Caco-2 (cell line): ENCODE data around the gene HPS4. TPM values are rescaled to one million over a fixed set of nuclear protein-coding genes. Genes with fewer than 3 reads are reported as not detected.
"Not testable (repeated sequence)": the region's sequence is repeated elsewhere in the genome, so short reads cannot be mapped to it uniquely, and the experiment has no call there.

Source experiments
- BruUV-seq: library from RNA; stranded (reverse); fragments of 400-500 nt; replicated peaks from 2 replicates; lab custom pipeline; 2021; lab: Mats Ljungman, UMichigan
- CTCF ChIA-PET: fragments of 300-600 bp; sonication (Branson Sonifier 250); formaldehyde crosslinking; loops from one replicate; lab custom pipeline; 2022; ENCODE audit warnings: antibody characterized with exemption; lab: Charles Lee
- POLR2A ChIA-PET: fragments of 300-600 bp; sonication (Branson Sonifier 250); formaldehyde crosslinking; loops from one replicate; lab custom pipeline; 2022; ENCODE audit warnings: antibody characterized with exemption; lab: Charles Lee
- DNase-seq, 2 experiments: peaks; one replicate each; pipeline versions ENCODE4 v3.0.0 to v3.0.0-alpha.2; 2020 to 2022
- H3K27me3 ChIP-seq: replicated peaks from 2 replicates; pipeline ENCODE4 v1.6.0; 2011; ENCODE audit warnings: low read length; ENCODE audit not compliant: control insufficient read depth, insufficient read depth
- H3K36me3 ChIP-seq: 2 replicates; pipeline ENCODE4 v1.5.1; 2011; ENCODE audit warnings: low read length; ENCODE audit not compliant: control insufficient read depth, insufficient read depth
- H3K4me1 ChIP-seq: fragments of 250-450 bp; sonication (Bioruptor Pico); 2 replicates; pipeline ENCODE4 v1.5.1; 2020; ENCODE audit warnings: mild to moderate bottlenecking
- H3K4me3 ChIP-seq: 2 replicates; pipeline ENCODE4 v1.5.1; 2011; ENCODE audit warnings: low read depth, mild to moderate bottlenecking, control low read depth, low read length
- H3K9me3 ChIP-seq: fragments of 250-450 bp; sonication (Bioruptor Pico); 2 replicates; pipeline ENCODE4 v1.5.1; 2020; ENCODE audit warnings: mild to moderate bottlenecking, moderate library complexity
- H3K27ac Mint-ChIP-seq: one replicate; pipeline ENCODE4 v1.8.0; 2022; ENCODE audit warnings: mixed read lengths; ENCODE audit not compliant: unreplicated experiment
- H3K27me3 Mint-ChIP-seq: one replicate; pipeline ENCODE4 v1.8.0; 2022; ENCODE audit warnings: mixed read lengths; ENCODE audit not compliant: insufficient read depth, unreplicated experiment
- H3K36me3 Mint-ChIP-seq: one replicate; pipeline ENCODE4 v1.8.0; 2022; ENCODE audit warnings: mild to moderate bottlenecking, mixed read lengths; ENCODE audit not compliant: insufficient read depth, unreplicated experiment
- H3K4me1 Mint-ChIP-seq: one replicate; pipeline ENCODE4 v1.8.0; 2022; ENCODE audit warnings: low read depth, mixed read lengths; ENCODE audit not compliant: unreplicated experiment
- H3K4me3 Mint-ChIP-seq: one replicate; pipeline ENCODE4 v1.8.0; 2022; ENCODE audit warnings: mild to moderate bottlenecking, moderate library complexity, mixed read lengths; ENCODE audit not compliant: unreplicated experiment
- H3K9me3 Mint-ChIP-seq: one replicate; pipeline ENCODE4 v1.8.0; 2022; ENCODE audit warnings: mixed read lengths; ENCODE audit not compliant: unreplicated experiment
- intact Hi-C: fragments of 100-400 bp; cut with micrococcal nuclease; formaldehyde crosslinking; loops from one replicate; pipeline ENCODE4 v1.10.0; 2022; ENCODE audit not compliant: unreplicated experiment
- total RNA-seq: library from RNA; stranded (reverse); gene quantifications from 2 replicates; pipeline ENCODE4 v1.2.3, GENCODE V29; 2022
- TF ChIP-seq, protein P1 (sequence below), 2 experiments: fragments of 200-600 bp in 1 of 2; IDR thresholded peaks; 1 replicate in 1 of 2; 2 replicates in 1 of 2; pipeline versions ENCODE4 v1.5.1 to v1.8.0; 2011 to 2022; ENCODE audit warnings: antibody characterized with exemption in 1 of 2, control low read depth in 1 of 2, inconsistent platforms in 1 of 2, low read depth in 1 of 2, low read length in 1 of 2, mild to moderate bottlenecking in 1 of 2, moderate library complexity in 1 of 2; ENCODE audit not compliant: insufficient read depth in 1 of 2, severe bottlenecking in 1 of 2, unreplicated experiment in 1 of 2

The HPS4 gene
- total RNA-seq, 1 experiment from 2014 or later = 35.1 TPM

DNA sequence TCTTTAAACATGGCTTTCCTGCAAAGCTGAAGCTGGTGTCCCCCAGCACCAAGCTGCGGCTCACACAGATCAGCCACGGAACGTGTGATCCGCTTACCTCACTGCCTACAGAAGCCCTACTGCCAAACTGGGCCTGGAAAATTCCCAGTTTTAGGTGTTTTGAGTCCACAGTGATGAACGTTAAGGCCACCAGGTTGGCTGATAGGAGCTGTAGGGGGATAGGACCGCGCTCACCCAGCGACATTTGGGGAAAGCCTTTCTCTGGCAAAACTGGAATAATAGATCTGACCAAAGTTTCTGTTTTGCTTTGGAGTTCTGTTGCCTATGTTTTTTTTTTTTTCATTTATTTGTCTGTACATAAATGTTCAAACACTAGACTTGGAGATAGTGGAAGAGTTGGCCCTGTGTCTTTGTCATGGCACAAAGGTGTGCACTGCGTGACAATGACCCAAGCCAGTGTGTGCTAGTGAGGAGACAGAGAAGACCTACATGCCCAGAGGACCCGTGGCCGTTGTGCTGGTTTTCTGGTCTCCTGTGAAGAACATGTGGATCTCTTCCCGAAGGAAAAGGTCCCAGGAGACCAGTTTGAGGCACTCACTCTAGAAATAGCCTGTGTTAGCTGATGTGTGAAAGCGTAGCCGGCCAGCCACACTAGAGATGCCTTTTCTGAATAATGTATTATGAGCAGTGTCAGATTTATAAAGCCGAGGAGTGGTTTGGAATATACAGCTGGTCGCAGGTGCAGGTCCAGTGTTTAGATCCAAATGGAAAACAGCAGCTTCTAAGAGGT lies 39.5 kb downstream of the HPS4 start:
- Histone ChIP-seq H3K9me3 (no peaks in the 10 kb centered on the region), H3K36me3 (no peaks in the 10 kb centered on the region), H3K27me3 (no peaks in the 10 kb centered on the region), H3K4me3 (no peak overlapping the region), H3K4me1 (no peaks in the 10 kb centered on the region)
- no peak for DNase-seq
- intact Hi-C loops = no loop called here
- no peaks in the 10 kb centered on the region for H3K27me3 Mint-ChIP-seq
- H3K4me1 Mint-ChIP-seq = no peaks in the 10 kb centered on the region
- CTCF ChIA-PET = no interaction called here
- no TSS peak for BruUV-seq
- H3K27ac Mint-ChIP-seq = no peak overlapping the region
- no peaks in the 10 kb centered on the region for H3K9me3 Mint-ChIP-seq
- TF ChIP-seq, protein P1, sequence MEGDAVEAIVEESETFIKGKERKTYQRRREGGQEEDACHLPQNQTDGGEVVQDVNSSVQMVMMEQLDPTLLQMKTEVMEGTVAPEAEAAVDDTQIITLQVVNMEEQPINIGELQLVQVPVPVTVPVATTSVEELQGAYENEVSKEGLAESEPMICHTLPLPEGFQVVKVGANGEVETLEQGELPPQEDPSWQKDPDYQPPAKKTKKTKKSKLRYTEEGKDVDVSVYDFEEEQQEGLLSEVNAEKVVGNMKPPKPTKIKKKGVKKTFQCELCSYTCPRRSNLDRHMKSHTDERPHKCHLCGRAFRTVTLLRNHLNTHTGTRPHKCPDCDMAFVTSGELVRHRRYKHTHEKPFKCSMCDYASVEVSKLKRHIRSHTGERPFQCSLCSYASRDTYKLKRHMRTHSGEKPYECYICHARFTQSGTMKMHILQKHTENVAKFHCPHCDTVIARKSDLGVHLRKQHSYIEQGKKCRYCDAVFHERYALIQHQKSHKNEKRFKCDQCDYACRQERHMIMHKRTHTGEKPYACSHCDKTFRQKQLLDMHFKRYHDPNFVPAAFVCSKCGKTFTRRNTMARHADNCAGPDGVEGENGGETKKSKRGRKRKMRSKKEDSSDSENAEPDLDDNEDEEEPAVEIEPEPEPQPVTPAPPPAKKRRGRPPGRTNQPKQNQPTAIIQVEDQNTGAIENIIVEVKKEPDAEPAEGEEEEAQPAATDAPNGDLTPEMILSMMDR (IDR thresholded peaks at IDR 0.05; ENCODE audit: insufficient read depth in 1 of 2, low read depth in 1 of 2, low read length in 1 of 2, severe bottlenecking in 1 of 2, unreplicated experiment in 1 of 2) = no peak
- POLR2A ChIA-PET = no interaction called here
- H3K4me3 Mint-ChIP-seq = no peak overlapping the region
- no peaks in the 10 kb centered on the region for H3K36me3 Mint-ChIP-seq

DNA sequence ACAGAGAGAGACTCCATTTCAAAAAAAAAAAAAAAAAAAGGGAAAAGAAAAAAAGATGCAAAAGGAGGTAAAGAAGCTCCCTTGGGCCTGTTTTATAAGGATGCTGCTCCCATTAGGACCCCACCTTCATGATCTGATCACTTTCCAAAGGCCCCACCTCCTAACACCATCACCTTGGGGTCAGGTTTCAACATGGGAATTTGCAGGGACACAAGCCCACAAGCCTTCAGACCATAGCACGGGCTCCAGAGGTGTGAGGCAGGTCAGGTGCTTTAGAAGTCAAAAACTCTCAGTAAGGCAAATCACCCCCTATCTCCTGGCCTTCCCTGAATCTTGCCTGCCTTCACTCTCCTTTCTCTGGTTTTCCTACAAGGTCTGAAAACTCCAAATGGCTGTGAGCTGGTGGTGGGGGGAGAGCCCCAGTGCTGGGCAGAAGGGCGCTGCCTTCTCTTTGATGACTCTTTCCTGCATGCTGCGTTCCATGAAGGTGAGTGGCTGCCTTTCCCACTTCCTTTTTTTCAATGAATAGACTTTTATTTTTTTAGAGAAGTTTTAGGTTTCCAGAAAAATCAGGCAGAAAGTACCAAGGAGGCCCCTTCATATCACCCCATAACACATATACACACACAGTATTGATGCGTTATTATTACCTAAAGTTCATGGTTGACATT lies 41.4 kb downstream of the HPS4 start:
- no peak for DNase-seq
- Mint-ChIP-seq H3K27me3 (no peaks in the 10 kb centered on the region), H3K4me1 (no peaks in the 10 kb centered on the region), H3K4me3 (no peak overlapping the region), H3K9me3 (no peaks in the 10 kb centered on the region), H3K36me3 (no peaks in the 10 kb centered on the region), H3K27ac (no peak overlapping the region)
- TF ChIP-seq, protein P1 (IDR thresholded peaks at IDR 0.05; ENCODE audit: insufficient read depth in 1 of 2, low read depth in 1 of 2, low read length in 1 of 2, severe bottlenecking in 1 of 2, unreplicated experiment in 1 of 2) = no peak
- Histone ChIP-seq H3K27me3 (no peaks in the 10 kb centered on the region), H3K4me3 (no peak overlapping the region), H3K9me3 (no peaks in the 10 kb centered on the region), H3K4me1 (no peaks in the 10 kb centered on the region), H3K36me3 (no peaks in the 10 kb centered on the region)
- CTCF ChIA-PET = no interaction called here
- POLR2A ChIA-PET = no interaction called here
- BruUV-seq = no TSS peak
- intact Hi-C loops = no loop called here

DNA sequence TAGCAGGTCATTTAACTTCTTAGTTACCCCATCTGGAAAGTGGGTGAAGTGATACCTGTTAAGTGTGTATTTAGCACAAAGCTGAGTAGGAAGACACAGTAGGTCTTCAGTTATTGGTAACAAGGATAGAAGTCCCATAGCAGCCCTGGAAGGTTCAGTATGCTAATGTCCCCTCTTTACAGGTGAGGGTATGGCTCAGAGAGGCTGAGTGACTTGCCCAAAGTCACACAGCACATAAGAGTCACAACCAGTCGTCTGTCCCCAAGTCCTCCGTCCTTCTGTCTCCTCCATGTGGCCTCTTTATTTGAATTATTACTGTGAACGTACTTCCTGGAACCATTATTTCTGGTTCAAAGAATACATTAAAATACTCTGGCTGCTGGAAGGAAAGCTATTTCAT lies 44.0 kb downstream of the HPS4 start:
- ChIA-PET POLR2A (no interaction called here), CTCF (no interaction called here)
- no TSS peak for BruUV-seq
- intact Hi-C loops = no loop called here
- H3K27ac Mint-ChIP-seq = no peak overlapping the region
- no peaks in the 10 kb centered on the region for H3K4me1 ChIP-seq
- no peaks in the 10 kb centered on the region for H3K9me3 Mint-ChIP-seq
- no peaks in the 10 kb centered on the region for H3K36me3 Mint-ChIP-seq
- TF ChIP-seq, protein P1 (IDR thresholded peaks at IDR 0.05; ENCODE audit: insufficient read depth in 1 of 2, low read depth in 1 of 2, low read length in 1 of 2, severe bottlenecking in 1 of 2, unreplicated experiment in 1 of 2) = no peak
- H3K27me3 ChIP-seq = no peaks in the 10 kb centered on the region
- H3K4me1 Mint-ChIP-seq = no peaks in the 10 kb centered on the region
- H3K4me3 Mint-ChIP-seq = no peak overlapping the region
- H3K9me3 ChIP-seq = no peaks in the 10 kb centered on the region
- H3K4me3 ChIP-seq = no peak overlapping the region
- H3K36me3 ChIP-seq = no peaks in the 10 kb centered on the region
- no peak for DNase-seq
- peaks cover 4% of the 10 kb centered on the region for H3K27me3 Mint-ChIP-seq

DNA sequence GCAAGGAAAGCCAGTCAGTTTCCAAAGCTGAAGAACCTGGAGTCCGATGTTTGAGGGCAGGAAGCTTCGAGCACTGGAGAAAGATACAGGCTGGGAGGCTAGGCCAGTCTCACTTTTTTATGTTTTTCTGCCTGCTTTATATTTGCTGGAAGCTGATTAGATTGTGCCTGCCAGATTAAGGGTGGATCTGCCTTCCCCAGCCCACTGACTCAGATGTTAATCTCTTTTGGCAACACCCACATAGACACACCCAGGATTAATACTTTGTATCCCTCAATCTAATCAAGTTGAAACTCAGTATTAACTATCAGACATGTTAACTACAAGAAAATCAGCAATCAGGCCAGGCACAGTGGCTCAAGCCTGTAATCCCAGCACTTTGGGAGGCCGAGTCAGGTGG lies 44.8 kb downstream of the HPS4 start:
- BruUV-seq, H3K36me3 ChIP-seq, intact Hi-C loops, H3K9me3 ChIP-seq, H3K27ac Mint-ChIP-seq, H3K4me1 ChIP-seq, H3K36me3 Mint-ChIP-seq, H3K27me3 Mint-ChIP-seq, DNase-seq, H3K4me1 Mint-ChIP-seq, H3K4me3 ChIP-seq, H3K9me3 Mint-ChIP-seq, H3K4me3 Mint-ChIP-seq, POLR2A ChIA-PET, H3K27me3 ChIP-seq: not testable (repeated sequence)
- CTCF ChIA-PET = interaction anchor here (0.6 kb wide), 1 partner anchor 80 kb away, joined by 4 read pairs; no protein-coding TSS in a partner anchor
